Sigmoid colon (tissue), 4 donors: Measurements from ENCODE around the gene FAM240B.

Experiments used
- CTCF ChIP-seq, 4 experiments: fragments of 450-650 bp in 3 of 4; fragments of 200-600 bp in 1 of 4; IDR thresholded peaks; one replicate each; pipeline ENCODE4 v1.5.1; 2016 to 2019; ENCODE audit warnings: antibody characterized with exemption in 4 of 4, mild to moderate bottlenecking in 3 of 4, moderate library complexity in 2 of 4
- EP300 ChIP-seq, 4 donors: sonication (generic); formaldehyde crosslinking; IDR thresholded peaks; one replicate each; pipeline ENCODE4 v1.6.1; 2017; ENCODE audit warnings: antibody characterized with exemption in 4 of 4
- POLR2A ChIP-seq, 2 donors: fragments of 450-650 bp; IDR thresholded peaks; one replicate each; pipeline ENCODE4 v1.6.1; 2016; ENCODE audit warnings: antibody characterized with exemption in 2 of 2, mild to moderate bottlenecking in 2 of 2, moderate library complexity in 2 of 2
- POLR2AphosphoS5 ChIP-seq, 4 donors: sonication (generic); formaldehyde crosslinking; IDR thresholded peaks; one replicate each; pipeline ENCODE4 v1.6.1; 2017; ENCODE audit warnings: antibody characterized with exemption in 4 of 4

- TF ChIP-seq CTCF (IDR thresholded peaks at IDR 0.05): no peak
- TF ChIP-seq EP300 (IDR thresholded peaks at IDR 0.05): no peak
- no peak for TF ChIP-seq POLR2A (IDR thresholded peaks at IDR 0.05)
- no peak for TF ChIP-seq POLR2AphosphoS5 (IDR thresholded peaks at IDR 0.05)
Observed at GRCh38 chr9:38720083-38720745, at the start of gene FAM240B.
